PFSK-1 (cell line): ENCODE measurements around the gene RPSA.

Experiments
- FOXP2 ChIP-seq: optimal IDR thresholded peaks from 2 replicates; pipeline ENCODE3; 2011; ENCODE audit warnings: borderline replicate concordance, control low read depth, inconsistent platforms; ENCODE audit not compliant: insufficient read depth; ENCODE audit errors: extremely low read length, extremely low read depth
- POLR2AphosphoS5 ChIP-seq: IDR thresholded peaks from 2 replicates; pipeline ENCODE4 v1.6.1; 2012; ENCODE audit warnings: low read depth, mild to moderate bottlenecking, control low read depth, low read length, moderate library complexity
- SIN3A ChIP-seq: IDR thresholded peaks from 2 replicates; pipeline ENCODE4 v1.6.1; 2012; ENCODE audit warnings: mild to moderate bottlenecking, low read length, moderate library complexity, borderline replicate concordance; ENCODE audit not compliant: insufficient read depth
- TAF1 ChIP-seq: IDR thresholded peaks from 2 replicates; pipeline ENCODE4 v1.6.1; 2012; ENCODE audit warnings: low read length, control low read depth, borderline replicate concordance; ENCODE audit not compliant: insufficient read depth
- TF ChIP-seq, protein P1 (sequence below), 2 experiments: IDR thresholded peaks; 2 replicates each; pipeline versions ENCODE4 v1.6.1 to v1.8.0; 2011 to 2012; ENCODE audit warnings: low read depth in 2 of 2, low read length in 2 of 2, control low read depth in 1 of 2, inconsistent platforms in 1 of 2, mild to moderate bottlenecking in 1 of 2, moderate library complexity in 1 of 2; ENCODE audit not compliant: insufficient read depth in 1 of 2

Gene RPSA

DNA sequence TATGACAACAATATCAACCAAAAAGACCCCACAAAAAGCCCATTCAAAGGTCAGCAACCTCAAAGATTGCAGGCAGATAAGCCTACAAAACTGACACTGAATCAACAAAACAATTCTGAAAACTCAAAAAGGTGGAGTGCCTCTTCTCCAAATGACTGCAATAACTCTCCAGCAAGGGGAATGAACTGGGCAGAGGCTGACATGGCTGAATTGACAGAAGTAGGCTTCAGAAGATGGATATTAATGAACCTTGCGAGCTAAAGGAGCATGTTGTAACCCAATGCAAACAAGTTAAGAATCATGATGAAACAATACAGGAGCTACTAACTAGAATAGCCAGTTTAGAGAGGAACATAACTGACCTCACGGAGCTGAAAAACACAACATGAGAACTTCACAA lies 43.7 kb upstream of the RPSA start:
- TF ChIP-seq SIN3A: no peak
- TF ChIP-seq FOXP2: no peak
- no peak for TF ChIP-seq POLR2AphosphoS5

DNA sequence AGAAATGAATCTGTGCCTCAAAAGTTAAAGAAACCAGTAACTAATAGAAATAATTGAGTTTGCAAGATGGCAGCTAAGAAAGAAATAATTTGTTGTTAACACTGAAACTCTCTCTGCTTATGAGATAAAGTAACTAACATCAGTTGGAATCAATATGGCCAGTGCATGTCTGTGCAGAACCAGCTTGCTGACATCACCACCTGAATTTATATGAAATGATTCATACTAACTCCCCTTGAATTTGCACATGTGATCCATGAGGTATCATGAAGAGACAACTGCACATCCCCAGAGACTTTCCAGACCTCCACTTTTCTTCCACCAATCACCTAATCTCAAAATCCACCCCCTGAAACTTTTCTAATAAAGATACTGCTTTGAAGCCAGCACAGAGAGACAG lies 33.7 kb upstream of the RPSA start:
- TF ChIP-seq FOXP2 (no peak), TAF1 (no peak), POLR2AphosphoS5 (no peak), SIN3A (no peak)
- TF ChIP-seq, protein P1, sequence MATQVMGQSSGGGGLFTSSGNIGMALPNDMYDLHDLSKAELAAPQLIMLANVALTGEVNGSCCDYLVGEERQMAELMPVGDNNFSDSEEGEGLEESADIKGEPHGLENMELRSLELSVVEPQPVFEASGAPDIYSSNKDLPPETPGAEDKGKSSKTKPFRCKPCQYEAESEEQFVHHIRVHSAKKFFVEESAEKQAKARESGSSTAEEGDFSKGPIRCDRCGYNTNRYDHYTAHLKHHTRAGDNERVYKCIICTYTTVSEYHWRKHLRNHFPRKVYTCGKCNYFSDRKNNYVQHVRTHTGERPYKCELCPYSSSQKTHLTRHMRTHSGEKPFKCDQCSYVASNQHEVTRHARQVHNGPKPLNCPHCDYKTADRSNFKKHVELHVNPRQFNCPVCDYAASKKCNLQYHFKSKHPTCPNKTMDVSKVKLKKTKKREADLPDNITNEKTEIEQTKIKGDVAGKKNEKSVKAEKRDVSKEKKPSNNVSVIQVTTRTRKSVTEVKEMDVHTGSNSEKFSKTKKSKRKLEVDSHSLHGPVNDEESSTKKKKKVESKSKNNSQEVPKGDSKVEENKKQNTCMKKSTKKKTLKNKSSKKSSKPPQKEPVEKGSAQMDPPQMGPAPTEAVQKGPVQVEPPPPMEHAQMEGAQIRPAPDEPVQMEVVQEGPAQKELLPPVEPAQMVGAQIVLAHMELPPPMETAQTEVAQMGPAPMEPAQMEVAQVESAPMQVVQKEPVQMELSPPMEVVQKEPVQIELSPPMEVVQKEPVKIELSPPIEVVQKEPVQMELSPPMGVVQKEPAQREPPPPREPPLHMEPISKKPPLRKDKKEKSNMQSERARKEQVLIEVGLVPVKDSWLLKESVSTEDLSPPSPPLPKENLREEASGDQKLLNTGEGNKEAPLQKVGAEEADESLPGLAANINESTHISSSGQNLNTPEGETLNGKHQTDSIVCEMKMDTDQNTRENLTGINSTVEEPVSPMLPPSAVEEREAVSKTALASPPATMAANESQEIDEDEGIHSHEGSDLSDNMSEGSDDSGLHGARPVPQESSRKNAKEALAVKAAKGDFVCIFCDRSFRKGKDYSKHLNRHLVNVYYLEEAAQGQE (IDR thresholded peaks at IDR 0.05; ENCODE audit: insufficient read depth in 1 of 2, low read depth in 2 of 2, low read length in 2 of 2): no peak

DNA sequence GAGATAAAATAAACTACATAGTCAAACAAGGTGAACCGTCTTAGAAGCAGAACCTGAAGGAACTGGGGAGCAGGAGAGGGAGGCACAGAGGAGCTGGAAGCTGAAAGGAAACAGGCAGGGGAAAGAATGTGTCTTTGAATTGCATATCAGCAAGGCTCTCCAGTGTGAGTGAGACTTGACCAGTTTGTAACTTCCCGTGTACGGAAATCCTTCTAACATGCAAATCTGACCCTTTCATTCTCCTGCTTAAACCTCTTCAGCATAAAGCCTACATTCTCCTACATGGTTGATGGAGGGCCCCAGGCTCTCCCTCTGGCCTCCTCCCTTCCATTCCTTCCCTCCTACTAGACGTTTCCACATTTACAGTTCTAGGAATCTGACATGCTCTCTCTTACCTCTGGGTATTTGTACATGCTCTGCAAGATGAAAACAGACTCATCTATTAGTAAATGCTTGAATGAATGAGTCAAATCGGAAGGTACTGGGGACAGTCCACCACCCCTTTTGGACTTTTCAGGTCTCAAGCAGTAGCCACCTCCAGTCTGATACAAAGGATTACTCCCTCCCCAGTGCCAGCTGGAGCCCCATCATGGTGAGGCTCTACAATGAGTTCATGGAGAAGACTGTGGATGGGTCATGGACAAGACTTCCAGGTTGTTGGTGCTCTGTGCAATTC lies 29.4 kb upstream of the RPSA start:
- TF ChIP-seq, protein P1 (IDR thresholded peaks at IDR 0.05; ENCODE audit: insufficient read depth in 1 of 2, low read depth in 2 of 2, low read length in 2 of 2): no peak
- TF ChIP-seq SIN3A (no peak), POLR2AphosphoS5 (no peak), TAF1 (no peak), FOXP2 (no peak)

DNA sequence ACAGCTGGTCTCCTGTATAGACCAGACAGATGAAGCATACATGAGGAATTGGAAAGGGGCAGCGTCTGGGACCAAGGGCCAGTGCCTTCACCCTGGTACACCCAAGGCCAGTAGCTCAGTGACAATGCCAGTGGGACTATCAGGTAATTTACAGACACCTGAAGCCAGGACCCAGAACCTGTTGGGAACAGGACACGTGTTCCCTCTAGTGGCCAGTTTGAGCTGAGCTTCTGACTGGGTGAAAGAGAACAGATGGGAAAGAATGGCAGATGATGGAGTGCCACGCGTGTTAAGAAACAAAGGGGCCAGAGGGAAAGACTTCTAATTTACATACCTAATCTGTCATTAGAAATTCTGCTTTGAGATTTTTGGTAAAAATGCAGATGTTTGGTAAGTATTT lies 28.4 kb upstream of the RPSA start:
- no peak for TF ChIP-seq POLR2AphosphoS5
- TF ChIP-seq, protein P1 (IDR thresholded peaks at IDR 0.05; ENCODE audit: insufficient read depth in 1 of 2, low read depth in 2 of 2, low read length in 2 of 2): no peak
- no peak for TF ChIP-seq SIN3A

DNA sequence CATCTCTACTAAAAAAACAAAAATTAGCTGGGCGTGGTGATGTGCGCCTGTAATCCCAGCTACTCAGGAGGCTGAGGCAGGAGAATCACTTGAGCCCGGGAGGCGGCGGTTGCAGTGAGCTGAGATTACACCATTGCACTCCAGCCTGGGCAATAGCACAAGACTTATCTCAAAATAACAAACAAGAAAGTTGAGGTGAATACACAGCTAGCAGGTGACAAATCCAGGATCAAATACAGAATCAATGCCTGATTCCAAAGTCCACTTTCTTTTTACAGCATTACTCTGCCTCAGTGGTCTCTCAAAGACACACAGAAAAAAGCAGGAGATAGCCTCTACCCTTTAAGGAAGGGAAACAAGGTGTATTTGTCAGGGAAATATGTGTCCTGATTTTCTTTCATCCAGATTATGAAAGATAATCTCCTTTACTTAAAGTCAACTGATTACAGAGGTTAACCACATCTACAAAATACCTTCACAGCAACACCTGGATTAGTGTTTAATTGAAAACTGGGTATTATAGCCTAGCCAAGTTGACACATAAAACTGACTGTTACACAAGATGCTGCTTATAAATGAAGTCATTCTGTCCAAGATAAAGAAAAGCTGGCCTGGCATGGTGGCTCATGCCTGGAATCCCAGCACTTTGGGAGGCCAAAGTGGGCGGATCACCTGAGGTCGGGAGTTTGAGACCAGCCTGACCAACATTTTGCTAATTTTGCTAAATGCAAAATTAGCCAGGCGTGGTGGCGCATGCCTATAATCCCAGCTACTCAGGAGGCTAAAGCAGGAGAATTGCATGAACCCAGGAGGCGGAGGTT lies 27.4 kb upstream of the RPSA start:
- TF ChIP-seq TAF1: no peak
- no peak for TF ChIP-seq SIN3A
- TF ChIP-seq FOXP2: no peak
- TF ChIP-seq, protein P1 (IDR thresholded peaks at IDR 0.05; ENCODE audit: insufficient read depth in 1 of 2, low read depth in 2 of 2, low read length in 2 of 2): no peak
- no peak for TF ChIP-seq POLR2AphosphoS5
